ENCODE data around the gene CANT1. TPM values are rescaled to one million over a fixed set of nuclear protein-coding genes. Genes with fewer than 3 reads are reported as not detected.

CANT1 gene
- total RNA-seq, 3 donors from 2014 or later: 46.7 to 68.6 (median 55.5) TPM

DNA sequence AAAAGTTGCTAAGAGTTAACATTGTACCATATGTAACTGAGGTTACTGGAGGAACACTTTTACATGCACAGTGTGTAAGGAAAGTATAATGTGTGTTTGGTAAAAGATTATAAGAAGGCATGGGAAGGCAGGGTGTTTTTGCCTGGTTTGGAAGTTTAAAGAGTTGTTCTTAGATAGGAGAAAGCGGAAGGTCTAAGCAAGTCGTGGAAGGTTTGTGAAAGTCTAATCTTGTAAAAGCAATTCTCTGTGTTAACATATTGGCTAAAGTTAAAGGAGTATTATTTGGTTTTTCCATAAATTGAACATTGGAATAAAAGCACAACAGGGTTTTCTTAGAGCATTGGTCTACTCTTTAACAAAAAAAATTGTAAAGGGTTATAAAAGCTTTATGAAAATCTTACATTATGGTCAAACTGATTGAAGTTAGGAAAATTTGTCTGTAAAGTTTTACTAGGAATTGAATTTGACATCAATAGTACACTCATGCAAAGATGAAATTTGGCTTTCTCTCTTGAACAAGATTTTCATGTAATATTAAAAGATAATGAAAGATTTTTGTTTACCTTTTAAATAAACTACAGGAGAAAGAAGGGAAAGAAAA is 4.7 kb upstream of the CANT1 start:
- DNase-seq: no peak
- H3K9me3 Mint-ChIP-seq: peaks cover 3% of the 10 kb centered on the region
- peaks cover 10% of the 10 kb centered on the region for H3K4me1 Mint-ChIP-seq (ENCODE audit: low read depth)
- H3K36me3 Mint-ChIP-seq (ENCODE audit: insufficient read depth): no peaks in the 10 kb centered on the region
- peaks cover 13% of the 10 kb centered on the region for H3K27me3 Mint-ChIP-seq (ENCODE audit: low read depth)
- H3K4me3 Mint-ChIP-seq: no peak overlapping the region
- no peak for ATAC-seq

DNA sequence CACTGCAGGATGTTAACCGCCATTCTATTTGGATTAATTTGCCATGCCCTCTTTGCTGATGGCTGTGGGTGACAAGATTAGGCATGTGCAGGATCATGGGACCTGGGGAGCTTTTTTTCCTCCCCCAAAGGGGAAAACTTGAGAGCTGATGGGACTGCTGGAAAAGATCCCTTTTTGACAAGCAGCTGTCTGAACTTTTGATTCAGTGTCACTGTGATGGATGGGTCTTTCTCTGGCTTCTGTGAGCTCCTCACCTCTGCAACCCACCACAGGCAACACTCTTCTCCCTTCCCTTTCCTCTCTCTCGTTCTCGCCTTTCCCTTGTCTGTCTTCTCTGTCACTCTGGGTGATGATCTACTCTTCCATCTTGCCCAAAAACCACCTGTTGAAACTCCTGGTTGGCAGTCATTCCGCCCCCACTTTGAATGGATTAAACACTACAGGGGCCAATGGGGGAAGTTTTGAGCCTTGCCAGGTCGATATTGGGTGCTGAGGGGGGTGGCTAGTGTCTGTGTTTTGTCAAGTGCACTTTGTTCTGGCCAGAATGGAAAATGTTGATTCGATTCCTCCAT is 3.1 kb upstream of the CANT1 start:
- Mint-ChIP-seq H3K4me3 (no peak overlapping the region), H3K9me3 (peaks cover 3% of the 10 kb centered on the region), H3K27me3 (ENCODE audit: low read depth) (peaks cover 4% of the 10 kb centered on the region), H3K4me1 (ENCODE audit: low read depth) (peaks cover 23% of the 10 kb centered on the region), H3K36me3 (ENCODE audit: insufficient read depth) (peaks cover 2% of the 10 kb centered on the region)
- ATAC-seq (no peak), DNase-seq (no peak)

DNA sequence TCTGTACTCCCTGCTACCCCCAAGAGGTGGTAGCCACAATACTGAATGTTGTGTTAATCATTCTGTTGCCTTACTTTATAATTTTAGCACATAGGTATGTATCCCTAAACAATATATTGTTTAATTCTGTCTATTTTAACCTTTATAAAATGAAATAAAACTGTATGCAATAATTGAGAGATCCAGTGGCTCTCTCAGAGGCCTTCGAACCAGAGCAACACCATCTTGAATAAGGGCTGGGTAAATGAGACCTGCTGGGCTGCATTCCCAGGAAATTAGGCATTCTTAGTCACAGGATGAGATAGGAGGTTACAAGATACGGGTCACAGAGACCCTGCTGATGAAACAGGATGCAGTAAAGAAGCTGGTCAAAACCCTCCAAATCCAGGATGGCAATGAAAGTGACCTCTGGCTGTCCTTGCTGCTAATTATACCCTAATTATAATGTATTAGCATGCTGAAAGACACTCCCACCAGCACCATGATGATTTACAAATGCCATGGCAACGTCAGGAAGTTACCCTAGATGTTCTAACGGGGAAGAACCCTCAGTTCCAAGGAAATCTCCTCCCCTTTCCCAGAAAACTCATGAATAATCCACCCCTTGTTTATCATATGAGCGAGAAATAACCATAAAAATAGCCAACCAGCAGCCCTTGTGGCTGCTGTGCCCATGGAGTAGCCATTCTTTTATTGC is 2.0 kb upstream of the CANT1 start:
- Mint-ChIP-seq H3K4me3 (peak overlapping the region; percentile 68), H3K36me3 (ENCODE audit: insufficient read depth) (peaks cover 2% of the 10 kb centered on the region), H3K27me3 (ENCODE audit: low read depth) (no peaks in the 10 kb centered on the region), H3K9me3 (peaks cover 3% of the 10 kb centered on the region), H3K4me1 (ENCODE audit: low read depth) (peaks cover 33% of the 10 kb centered on the region)
- ATAC-seq: no peak
- no peak for DNase-seq

DNA sequence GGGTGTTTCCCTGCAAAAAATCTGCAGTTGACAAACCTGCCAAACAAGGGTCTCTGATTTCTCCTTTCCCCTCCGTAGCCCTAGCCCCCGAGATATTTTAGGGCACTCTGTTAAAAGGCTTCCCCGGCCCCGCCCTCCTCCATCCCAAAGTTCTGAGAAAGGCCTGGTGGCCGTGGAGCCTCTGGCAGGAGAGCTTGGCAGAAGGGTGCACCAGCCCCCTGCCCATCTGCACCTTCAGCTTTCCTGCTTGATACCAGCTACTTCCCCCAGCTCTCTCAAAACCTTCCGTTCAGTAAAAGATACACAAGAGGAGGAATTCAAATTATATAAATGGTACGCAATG is 711 bp upstream of the CANT1 start:
- peaks cover 3% of the 10 kb centered on the region for H3K9me3 Mint-ChIP-seq
- DNase-seq (no peak), ATAC-seq (no peak)
- peak overlapping the region; percentile 91 for H3K4me3 Mint-ChIP-seq
- no peaks in the 10 kb centered on the region for H3K27me3 Mint-ChIP-seq (ENCODE audit: low read depth)
- H3K36me3 Mint-ChIP-seq (ENCODE audit: insufficient read depth): peaks cover 2% of the 10 kb centered on the region
- H3K4me1 Mint-ChIP-seq (ENCODE audit: low read depth): peaks cover 47% of the 10 kb centered on the region

DNA sequence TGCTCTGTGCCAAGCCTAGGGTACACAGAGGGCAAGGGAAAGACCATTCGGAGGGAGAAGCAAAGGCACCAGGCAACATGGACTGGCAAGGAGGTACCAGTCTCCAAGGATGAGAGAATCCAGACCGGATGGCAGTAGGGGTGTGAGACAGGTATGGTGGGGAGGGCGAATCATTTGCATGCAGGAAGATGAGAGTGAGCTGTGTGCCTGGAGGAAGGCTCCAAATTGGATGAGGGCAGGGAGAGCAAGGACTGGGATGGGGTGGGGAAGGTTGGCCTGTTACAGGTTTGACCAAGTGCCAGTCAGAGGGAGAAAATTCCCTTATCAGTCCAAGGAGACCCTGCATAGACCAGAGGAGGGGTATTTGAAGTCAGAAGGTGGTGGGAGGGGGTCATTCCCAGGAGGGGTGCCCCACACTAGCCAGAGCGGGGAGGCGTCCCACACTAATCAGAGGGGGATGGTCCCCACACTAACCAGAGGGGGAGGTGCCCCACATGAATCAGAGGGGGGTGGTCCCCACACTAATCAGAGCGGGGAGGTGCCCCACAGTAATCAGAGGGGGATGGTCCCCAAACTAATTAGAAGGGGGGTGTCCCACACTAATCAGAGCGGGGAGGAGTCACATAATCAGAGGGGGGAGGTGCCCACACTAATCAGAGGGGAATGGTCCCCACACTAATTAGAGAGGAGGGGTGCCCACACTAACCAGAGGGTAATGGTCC is 737 bp downstream of the CANT1 start:
- Mint-ChIP-seq H3K36me3 (ENCODE audit: insufficient read depth) (peaks cover 2% of the 10 kb centered on the region), H3K4me1 (ENCODE audit: low read depth) (peaks cover 48% of the 10 kb centered on the region), H3K4me3 (peak overlapping the region; percentile 87), H3K9me3 (no peaks in the 10 kb centered on the region), H3K27me3 (ENCODE audit: low read depth) (no peaks in the 10 kb centered on the region)
- DNase-seq (no peak), ATAC-seq (peak in 1 of 2 donors; percentile 32)

DNA sequence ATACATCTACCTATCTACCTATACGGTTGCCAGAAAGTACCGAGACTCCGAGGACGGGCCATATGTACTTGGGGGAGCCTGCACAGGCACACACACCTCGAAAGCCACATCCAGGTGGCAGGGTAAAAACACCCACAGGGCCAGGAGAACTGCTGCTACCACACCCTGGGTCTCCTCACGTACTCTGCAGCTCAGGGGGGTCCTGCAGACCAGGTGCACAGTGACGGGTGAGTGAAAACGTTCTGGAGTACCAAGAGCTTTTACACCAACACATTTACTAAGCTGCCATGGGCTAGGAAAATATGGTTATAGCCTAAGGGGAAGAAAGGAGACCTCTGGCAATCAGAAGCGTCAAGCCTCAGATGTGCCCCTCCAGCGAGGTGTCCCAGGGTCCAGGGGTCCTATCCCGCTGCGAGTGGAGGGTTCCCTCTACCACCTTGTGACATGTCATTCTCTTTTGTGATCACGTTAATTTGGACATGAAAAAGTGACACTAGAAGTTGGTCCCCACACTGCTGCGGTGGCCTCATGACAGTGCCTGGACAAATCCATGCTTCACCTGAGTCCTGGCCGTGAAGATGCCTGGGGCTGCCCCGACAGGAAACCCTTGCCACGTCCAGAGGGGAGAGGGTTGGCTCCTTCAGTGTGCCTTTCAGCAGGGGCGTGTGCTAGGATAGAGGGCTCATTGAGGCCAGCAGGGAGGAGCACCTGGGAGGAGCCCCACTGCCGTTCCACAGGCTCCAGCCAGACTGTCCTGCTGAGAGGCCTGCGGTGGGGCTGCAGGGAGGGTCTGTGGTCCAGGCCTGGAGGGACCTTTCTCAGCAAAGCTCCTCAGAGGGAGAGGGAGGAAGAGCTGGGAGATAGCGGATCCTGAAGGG is 1.8 kb downstream of the CANT1 start:
- DNase-seq (no peak), ATAC-seq (no peak)
- Mint-ChIP-seq H3K36me3 (ENCODE audit: insufficient read depth) (peaks cover 3% of the 10 kb centered on the region), H3K9me3 (no peaks in the 10 kb centered on the region), H3K4me3 (peak overlapping the region; percentile 87), H3K27me3 (ENCODE audit: low read depth) (no peaks in the 10 kb centered on the region), H3K4me1 (ENCODE audit: low read depth) (peaks cover 54% of the 10 kb centered on the region)

DNA sequence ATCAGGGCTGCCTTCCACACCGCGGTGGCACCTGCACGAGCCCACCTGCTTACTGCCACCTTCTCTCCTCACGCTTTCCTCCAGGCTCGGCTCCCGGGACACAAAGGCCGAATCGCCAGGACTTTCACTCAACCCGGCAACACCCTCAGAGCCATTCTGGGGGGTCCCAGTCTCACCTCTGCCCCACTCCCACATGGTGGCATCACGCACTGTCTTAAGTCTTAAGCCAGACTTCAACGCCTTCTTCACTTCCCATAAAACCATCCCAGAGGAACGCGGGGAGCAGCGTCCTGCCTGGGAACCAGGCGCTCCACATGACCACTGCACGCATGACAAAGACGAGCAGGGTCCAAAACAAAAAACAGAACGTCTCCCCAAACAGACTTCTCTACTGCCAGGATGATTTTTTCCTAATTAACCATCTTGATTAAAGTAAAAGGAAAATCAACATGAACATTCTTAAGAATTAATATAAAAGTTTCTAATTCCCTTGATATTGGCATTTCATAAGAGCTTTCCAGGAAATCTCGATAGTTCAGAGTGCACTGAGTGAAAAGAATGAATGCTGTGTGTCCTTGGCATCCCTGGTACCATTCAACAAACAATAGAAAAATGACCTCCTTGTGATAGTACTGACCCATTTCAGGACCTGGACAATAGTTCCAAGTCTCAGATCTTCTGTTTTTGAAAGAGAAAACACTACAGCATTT is 2.6 kb downstream of the CANT1 start:
- Mint-ChIP-seq H3K9me3 (no peaks in the 10 kb centered on the region), H3K4me1 (ENCODE audit: low read depth) (peaks cover 55% of the 10 kb centered on the region), H3K27me3 (ENCODE audit: low read depth) (no peaks in the 10 kb centered on the region), H3K36me3 (ENCODE audit: insufficient read depth) (peaks cover 8% of the 10 kb centered on the region), H3K4me3 (peak overlapping the region; percentile 87)
- DNase-seq (no peak), ATAC-seq (no peak)

DNA sequence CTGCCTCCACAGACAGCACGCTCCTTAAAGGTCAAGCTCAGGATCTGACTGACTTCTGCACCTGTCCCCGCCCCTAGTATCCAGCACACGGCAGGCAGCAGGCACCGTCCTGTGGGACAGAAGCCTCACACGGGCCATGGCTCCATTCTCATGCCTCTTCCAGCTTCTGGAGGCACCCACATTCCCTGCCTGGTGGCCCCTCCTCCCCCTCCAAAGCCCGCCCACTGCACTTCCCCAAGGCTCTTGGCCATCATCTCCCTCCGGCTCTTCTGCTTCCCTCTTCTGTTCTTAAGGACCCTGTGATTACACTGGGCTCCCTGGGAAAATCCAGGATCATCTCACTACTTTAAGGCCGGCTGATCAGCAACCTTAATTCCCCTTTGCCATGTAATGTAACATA is 3.5 kb downstream of the CANT1 start:
- H3K4me1 Mint-ChIP-seq (ENCODE audit: low read depth): peaks cover 54% of the 10 kb centered on the region
- peaks cover 10% of the 10 kb centered on the region for H3K36me3 Mint-ChIP-seq (ENCODE audit: insufficient read depth)
- DNase-seq (no peak), ATAC-seq (no peak)
- H3K27me3 Mint-ChIP-seq (ENCODE audit: low read depth): no peaks in the 10 kb centered on the region
- no peak overlapping the region for H3K4me3 Mint-ChIP-seq
- no peaks in the 10 kb centered on the region for H3K9me3 Mint-ChIP-seq

DNA sequence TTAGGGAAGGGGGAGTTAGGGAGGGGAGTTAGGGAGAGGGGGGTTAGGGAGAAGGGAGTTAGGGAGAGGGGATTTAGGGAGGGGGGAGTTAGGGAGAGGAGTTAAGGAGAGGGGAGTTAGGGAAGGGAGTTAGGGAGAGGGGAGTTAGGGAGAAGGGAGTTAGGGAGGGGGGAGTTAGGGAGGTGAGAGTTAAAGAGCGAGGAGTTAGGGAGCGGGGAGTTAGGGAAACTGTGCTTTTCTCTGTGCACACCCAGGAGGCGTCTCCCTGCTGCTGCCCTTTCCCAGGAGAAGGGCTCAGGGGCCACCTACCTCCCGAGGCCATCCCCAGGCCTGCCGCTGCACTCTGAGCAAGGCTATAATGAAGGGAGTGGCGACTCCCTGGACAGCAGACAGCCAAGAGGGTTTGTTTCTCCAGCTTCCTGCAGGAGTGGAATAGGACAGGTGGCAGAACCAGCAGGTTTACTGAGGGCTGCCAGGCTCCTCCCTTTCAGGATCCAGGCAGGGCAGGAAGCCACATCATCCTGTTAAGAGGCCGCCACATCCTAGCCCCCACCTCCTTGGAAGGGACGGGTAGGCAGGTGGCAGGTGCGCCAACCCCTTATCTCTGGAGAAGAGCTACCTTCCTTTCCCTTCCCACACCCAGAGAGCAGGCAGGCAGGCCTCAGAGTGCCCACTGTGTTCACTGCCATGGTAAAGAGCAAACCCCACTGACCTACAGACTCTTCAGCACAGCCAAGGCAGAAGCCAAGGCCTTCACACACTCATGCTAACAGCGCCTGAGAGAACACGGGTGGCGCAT is 4.3 kb downstream of the CANT1 start:
- Mint-ChIP-seq H3K27me3 (ENCODE audit: low read depth) (no peaks in the 10 kb centered on the region), H3K4me1 (ENCODE audit: low read depth) (peaks cover 50% of the 10 kb centered on the region), H3K4me3 (peak overlapping the region; percentile 13), H3K9me3 (no peaks in the 10 kb centered on the region), H3K36me3 (ENCODE audit: insufficient read depth) (peaks cover 11% of the 10 kb centered on the region)
- DNase-seq: no peak
- ATAC-seq: no peak

DNA sequence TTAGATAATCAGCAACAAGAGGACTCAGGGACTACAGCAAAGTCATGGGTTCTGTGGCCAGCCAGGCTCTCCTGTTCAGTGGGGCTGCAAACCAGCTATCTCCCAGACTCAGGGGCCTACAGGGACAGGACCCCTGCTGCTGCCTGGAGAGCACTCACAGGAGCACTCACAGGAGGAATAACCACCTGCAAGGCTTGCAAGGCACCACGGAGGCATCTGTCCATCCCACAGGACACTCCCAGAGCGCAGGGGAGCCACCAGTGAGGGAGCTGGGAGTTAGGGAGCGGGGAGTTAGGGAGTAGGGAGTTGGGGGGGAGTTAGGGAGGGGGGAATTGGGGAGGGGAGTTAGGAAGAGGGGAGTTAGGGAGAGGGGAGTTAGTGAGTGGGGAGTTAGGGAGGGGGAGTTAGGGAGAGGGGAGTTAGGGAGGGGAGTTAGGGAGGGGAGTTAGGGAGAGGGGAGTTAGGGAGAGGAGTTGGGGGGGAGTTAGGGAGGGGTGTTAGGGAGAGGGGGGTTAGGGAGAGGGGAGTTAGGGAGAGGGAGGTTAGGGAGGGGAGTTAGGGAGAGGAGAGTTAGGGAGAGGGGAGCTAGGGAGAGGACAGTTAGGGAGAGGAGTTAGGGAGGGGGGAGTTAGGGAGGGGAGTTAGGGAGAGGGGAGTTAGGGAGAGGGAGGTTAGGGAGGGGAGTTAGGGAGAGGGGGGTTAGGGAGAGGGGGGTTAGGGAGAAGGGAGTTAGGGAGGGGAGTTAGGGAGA is 5.7 kb downstream of the CANT1 start:
- Mint-ChIP-seq H3K27me3 (ENCODE audit: low read depth) (no peaks in the 10 kb centered on the region), H3K4me3 (no peak overlapping the region), H3K36me3 (ENCODE audit: insufficient read depth) (peaks cover 16% of the 10 kb centered on the region), H3K9me3 (no peaks in the 10 kb centered on the region), H3K4me1 (ENCODE audit: low read depth) (peaks cover 43% of the 10 kb centered on the region)
- ATAC-seq (no peak), DNase-seq (no peak)

DNA sequence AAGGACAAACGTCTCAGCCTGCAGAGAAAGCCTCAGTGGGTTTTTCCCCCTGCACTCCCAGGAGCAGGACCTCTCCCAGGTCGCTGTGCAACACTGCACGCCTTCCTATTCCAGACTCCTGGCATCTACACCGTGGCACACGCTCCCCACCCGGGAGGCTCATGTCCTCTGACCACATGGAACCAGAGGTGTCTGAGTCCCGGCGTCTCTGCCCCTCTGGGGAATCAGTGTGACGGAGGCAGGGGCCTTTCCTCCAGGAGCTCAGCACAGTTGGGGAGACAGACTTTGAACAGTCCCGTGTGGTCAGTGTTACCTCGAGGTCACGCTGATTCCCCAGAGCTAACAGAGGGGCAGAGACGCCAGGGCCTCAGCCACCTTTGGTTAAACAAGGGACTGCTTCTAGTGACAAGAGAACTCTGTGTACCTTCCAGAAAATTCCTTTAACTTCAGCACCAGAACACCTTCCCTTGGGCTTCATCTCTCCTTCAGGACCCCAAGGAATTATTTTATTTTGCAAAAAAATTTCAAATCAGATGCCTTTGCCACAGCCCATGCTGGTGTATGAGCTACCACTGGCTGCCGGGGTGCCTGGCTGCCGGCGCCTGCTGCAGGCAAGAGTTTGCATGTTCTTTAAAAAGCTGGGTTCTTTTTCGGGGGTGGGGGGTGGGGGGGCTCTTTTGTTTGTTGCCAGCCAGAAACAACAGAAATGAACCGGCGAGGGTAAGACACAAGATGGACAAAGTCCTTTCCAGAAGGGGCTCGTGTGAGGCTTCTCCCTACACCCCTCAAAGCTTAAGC is 6.6 kb downstream of the CANT1 start:
- ATAC-seq: no peak
- Mint-ChIP-seq H3K4me3 (no peak overlapping the region), H3K36me3 (ENCODE audit: insufficient read depth) (peaks cover 14% of the 10 kb centered on the region), H3K9me3 (no peaks in the 10 kb centered on the region), H3K27me3 (ENCODE audit: low read depth) (no peaks in the 10 kb centered on the region), H3K4me1 (ENCODE audit: low read depth) (peaks cover 35% of the 10 kb centered on the region)
- DNase-seq: no peak

DNA sequence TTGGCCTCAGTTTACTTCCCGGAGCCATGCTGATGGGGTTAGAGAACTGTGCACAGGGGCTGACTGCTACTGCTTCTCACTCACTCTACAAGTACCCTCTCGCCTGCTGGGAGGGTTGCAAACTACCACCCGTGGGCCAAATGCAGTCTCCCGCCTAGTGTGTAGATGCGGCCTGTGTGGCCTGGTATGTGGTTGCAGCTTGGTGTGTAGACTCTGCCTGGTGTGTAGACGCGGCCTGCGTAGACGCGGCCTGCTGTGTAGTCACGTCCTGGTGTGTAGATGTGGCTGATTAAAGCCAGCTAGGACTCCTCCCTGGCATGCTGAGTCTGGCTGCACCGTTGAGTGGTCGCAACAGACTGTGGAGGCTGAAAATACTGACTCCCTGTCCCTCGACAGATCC is 7.3 kb downstream of the CANT1 start:
- H3K4me1 Mint-ChIP-seq (ENCODE audit: low read depth): peaks cover 28% of the 10 kb centered on the region
- H3K27me3 Mint-ChIP-seq (ENCODE audit: low read depth): no peaks in the 10 kb centered on the region
- H3K4me3 Mint-ChIP-seq: no peak overlapping the region
- ATAC-seq: no peak
- H3K36me3 Mint-ChIP-seq (ENCODE audit: insufficient read depth): peaks cover 14% of the 10 kb centered on the region
- DNase-seq: no peak
- H3K9me3 Mint-ChIP-seq: no peaks in the 10 kb centered on the region

Measured in activated T-cell treated with anti-CD3 and anti-CD28 coated beads, Interleukin-2, amount 50 U/mL, for 4 hours (primary cell).